Measurements from ENCODE around the gene MR1. TPM values are rescaled to one million over a fixed set of nuclear protein-coding genes. Genes with fewer than 3 reads are reported as not detected.

The MR1 gene
- total RNA-seq, 1 donor from 2014 or later, result 1.2 TPM

GRCh38 chr1:181073638-181074037 lies 39.9 kb downstream of the MR1 start:
- Mint-ChIP-seq H3K4me1 (ENCODE audit: low read depth, unreplicated experiment) (peaks cover 22% of the 10 kb centered on the region), H3K27me3 (ENCODE audit: low read depth, unreplicated experiment) (peaks cover 2% of the 10 kb centered on the region), H3K36me3 (ENCODE audit: low read depth, unreplicated experiment) (no peaks in the 10 kb centered on the region), H3K27ac (ENCODE audit: unreplicated experiment) (no peak overlapping the region), H3K4me3 (ENCODE audit: unreplicated experiment) (no peak overlapping the region), H3K9me3 (ENCODE audit: unreplicated experiment) (no peaks in the 10 kb centered on the region)
- no peak overlapping the region for H3K4me3 ChIP-seq (ENCODE audit: insufficient read depth, low read depth, low read length)
- peak overlapping the region; percentile 36 for H3K4me2 ChIP-seq (ENCODE audit: low read length)
- H3K79me2 ChIP-seq (ENCODE audit: insufficient read depth, low read length), result no peaks in the 10 kb centered on the region
- H3K9ac ChIP-seq (ENCODE audit: low read length), result no peak overlapping the region
- H4K20me1 ChIP-seq (ENCODE audit: insufficient read depth, low read length), result no peaks in the 10 kb centered on the region
- H3K27me3 ChIP-seq (ENCODE audit: insufficient read depth, low read length), result no peaks in the 10 kb centered on the region
- H3K9me3 ChIP-seq (ENCODE audit: insufficient read depth, low read depth, low read length), result no peaks in the 10 kb centered on the region
- FAIRE-seq (no peak), DNase-seq (ENCODE audit: low read depth) (peak; percentile 93)
- no peak overlapping the region for H2AFZ ChIP-seq (ENCODE audit: low read depth, low read length)
- peaks cover 14% of the 10 kb centered on the region for H3K4me1 ChIP-seq (ENCODE audit: insufficient read depth, low read length)
- H3K27ac ChIP-seq (ENCODE audit: low read depth, low read length), result no peak overlapping the region
- H3K36me3 ChIP-seq (ENCODE audit: insufficient read depth, low read length), result no peaks in the 10 kb centered on the region
- no peak for TF ChIP-seq CTCF (IDR thresholded peaks at IDR 0.05; ENCODE audit: insufficient read depth, low read depth, low read length)
- no peak for TF ChIP-seq EZH2 (IDR thresholded peaks at IDR 0.05; ENCODE audit: insufficient read depth, low read length)

- no peak overlapping the region for H2AFZ ChIP-seq (ENCODE audit: low read depth, low read length)
- no peaks in the 10 kb centered on the region for H3K79me2 ChIP-seq (ENCODE audit: insufficient read depth, low read length)
- H3K9ac ChIP-seq (ENCODE audit: low read length), result no peak overlapping the region
- no peaks in the 10 kb centered on the region for H4K20me1 ChIP-seq (ENCODE audit: insufficient read depth, low read length)
- H3K27ac ChIP-seq (ENCODE audit: low read depth, low read length), result no peak overlapping the region
- DNase-seq (ENCODE audit: low read depth) (no peak), FAIRE-seq (no peak)
- no peaks in the 10 kb centered on the region for H3K36me3 ChIP-seq (ENCODE audit: insufficient read depth, low read length)
- peaks cover 27% of the 10 kb centered on the region for H3K4me1 Mint-ChIP-seq (ENCODE audit: low read depth, unreplicated experiment)
- no peak overlapping the region for H3K27ac Mint-ChIP-seq (ENCODE audit: unreplicated experiment)
- no peaks in the 10 kb centered on the region for H3K9me3 ChIP-seq (ENCODE audit: insufficient read depth, low read depth, low read length)
- no peaks in the 10 kb centered on the region for H3K27me3 ChIP-seq (ENCODE audit: insufficient read depth, low read length)
- H3K36me3 Mint-ChIP-seq (ENCODE audit: low read depth, unreplicated experiment), result no peaks in the 10 kb centered on the region
- peaks cover 22% of the 10 kb centered on the region for H3K4me1 ChIP-seq (ENCODE audit: insufficient read depth, low read length)
- H3K4me3 Mint-ChIP-seq (ENCODE audit: unreplicated experiment), result no peak overlapping the region
- H3K4me3 ChIP-seq (ENCODE audit: insufficient read depth, low read depth, low read length), result no peak overlapping the region
- TF ChIP-seq CTCF (IDR thresholded peaks at IDR 0.05; ENCODE audit: insufficient read depth, low read depth, low read length) (no peak), EZH2 (IDR thresholded peaks at IDR 0.05; ENCODE audit: insufficient read depth, low read length) (no peak)
- H3K4me2 ChIP-seq (ENCODE audit: low read length), result no peak overlapping the region
- H3K27me3 Mint-ChIP-seq (ENCODE audit: low read depth, unreplicated experiment), result peaks cover 2% of the 10 kb centered on the region
- H3K9me3 Mint-ChIP-seq (ENCODE audit: unreplicated experiment), result no peaks in the 10 kb centered on the region
These were observed 42.1 kb downstream of the MR1 start for GRCh38 chr1:181075766-181076350.

GRCh38 chr1:181076852-181077251 lies 43.1 kb downstream of the MR1 start:
- no peaks in the 10 kb centered on the region for H3K36me3 ChIP-seq (ENCODE audit: insufficient read depth, low read length)
- H2AFZ ChIP-seq (ENCODE audit: low read depth, low read length), result no peak overlapping the region
- H3K4me1 ChIP-seq (ENCODE audit: insufficient read depth, low read length), result peaks cover 22% of the 10 kb centered on the region
- no peaks in the 10 kb centered on the region for H3K27me3 ChIP-seq (ENCODE audit: insufficient read depth, low read length)
- H3K4me3 ChIP-seq (ENCODE audit: insufficient read depth, low read depth, low read length), result no peak overlapping the region
- H3K4me3 Mint-ChIP-seq (ENCODE audit: unreplicated experiment), result no peak overlapping the region
- no peak for TF ChIP-seq EZH2 (IDR thresholded peaks at IDR 0.05; ENCODE audit: insufficient read depth, low read length)
- TF ChIP-seq CTCF (IDR thresholded peaks at IDR 0.05; ENCODE audit: insufficient read depth, low read depth, low read length), result no peak
- no peak overlapping the region for H3K27ac ChIP-seq (ENCODE audit: low read depth, low read length)
- no peaks in the 10 kb centered on the region for H4K20me1 ChIP-seq (ENCODE audit: insufficient read depth, low read length)
- FAIRE-seq, result no peak
- no peak for DNase-seq (ENCODE audit: low read depth)
- no peaks in the 10 kb centered on the region for H3K79me2 ChIP-seq (ENCODE audit: insufficient read depth, low read length)
- no peak overlapping the region for H3K9ac ChIP-seq (ENCODE audit: low read length)
- no peaks in the 10 kb centered on the region for H3K9me3 ChIP-seq (ENCODE audit: insufficient read depth, low read depth, low read length)
- no peaks in the 10 kb centered on the region for H3K9me3 Mint-ChIP-seq (ENCODE audit: unreplicated experiment)
- H3K4me2 ChIP-seq (ENCODE audit: low read length), result no peak overlapping the region
- H3K27me3 Mint-ChIP-seq (ENCODE audit: low read depth, unreplicated experiment), result no peaks in the 10 kb centered on the region
- peak overlapping the region; percentile 2 for H3K27ac Mint-ChIP-seq (ENCODE audit: unreplicated experiment)
- no peaks in the 10 kb centered on the region for H3K36me3 Mint-ChIP-seq (ENCODE audit: low read depth, unreplicated experiment)
- peaks cover 27% of the 10 kb centered on the region for H3K4me1 Mint-ChIP-seq (ENCODE audit: low read depth, unreplicated experiment)
